Measurements from ENCODE around the gene PLOD3.

- no peak for TF ChIP-seq EZH2 (IDR thresholded peaks at IDR 0.05; ENCODE audit: insufficient read depth, poor library complexity, severe bottlenecking)
- no peak for TF ChIP-seq EZH2phosphoT487 (IDR thresholded peaks at IDR 0.05; ENCODE audit: insufficient read depth, low read depth)
Measured at GRCh38 chr7:101225650-101226049, 8.3 kb upstream of the PLOD3 start.

All from GM23248 (cell line).